Glomerular visceral epithelial cell (primary cell): ENCODE measurements around the gene C1QTNF12.
"Not testable (repeated sequence)": the region's sequence is repeated elsewhere in the genome, so short reads cannot be mapped to it uniquely, and the experiment has no call there.

Experiments used
- DNase-seq: peaks from one replicate; pipeline ENCODE4 v3.0.0-alpha.2; 2016; ENCODE audit errors: extremely low spot score

C1QTNF12 gene

GRCh38 chr1:1259540-1259939, 13.0 kb upstream of the C1QTNF12 start:
- no peak for DNase-seq

GRCh38 chr1:1259119-1259488, 12.6 kb upstream of the C1QTNF12 start:
- no peak for DNase-seq

- DNase-seq = no peak
Observed at GRCh38 chr1:1256956-1257871, 10.7 kb upstream of the C1QTNF12 start.

DNA sequence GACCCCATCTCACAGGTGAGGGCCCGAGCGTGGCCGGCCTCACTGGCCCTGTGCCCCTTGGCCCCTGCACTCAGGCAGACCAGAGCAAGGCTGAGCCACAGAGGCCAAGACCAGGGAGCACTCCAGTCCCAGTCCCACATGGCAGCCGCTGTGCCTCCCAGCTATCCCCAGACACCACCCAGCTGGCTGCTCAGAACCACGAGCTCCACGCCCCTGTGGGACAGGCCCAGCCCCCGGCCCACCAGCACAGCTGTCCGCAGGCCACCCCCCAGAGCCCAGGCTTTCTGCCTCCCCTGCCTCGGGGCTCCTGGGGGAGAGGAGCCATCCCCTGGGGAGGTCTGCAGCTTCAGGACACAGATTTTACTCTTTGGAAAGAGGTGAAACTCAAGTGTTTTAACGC, 9.1 kb upstream of the C1QTNF12 start:
- no peak for DNase-seq

DNA sequence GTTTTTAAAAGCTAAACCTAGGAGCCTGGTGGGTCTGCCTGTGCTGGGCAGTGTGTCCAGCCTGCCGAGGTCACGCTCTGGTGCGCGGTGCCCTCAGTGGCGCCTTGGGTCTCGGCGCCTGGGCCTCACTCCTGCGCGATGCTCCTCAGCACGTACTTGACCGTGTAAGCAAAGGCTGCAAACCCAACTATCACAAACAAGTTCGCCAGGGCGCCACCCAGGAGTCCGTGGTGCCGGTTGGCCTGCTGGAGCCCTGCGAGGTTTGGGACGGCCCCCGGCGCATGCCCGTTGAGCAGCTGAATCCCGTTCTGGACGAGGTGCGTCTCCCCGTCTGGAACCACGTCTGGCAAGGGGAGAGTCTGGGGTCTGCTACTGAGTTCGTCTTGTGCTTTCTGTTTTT, 8.6 kb upstream of the C1QTNF12 start:
- DNase-seq = no peak

DNA sequence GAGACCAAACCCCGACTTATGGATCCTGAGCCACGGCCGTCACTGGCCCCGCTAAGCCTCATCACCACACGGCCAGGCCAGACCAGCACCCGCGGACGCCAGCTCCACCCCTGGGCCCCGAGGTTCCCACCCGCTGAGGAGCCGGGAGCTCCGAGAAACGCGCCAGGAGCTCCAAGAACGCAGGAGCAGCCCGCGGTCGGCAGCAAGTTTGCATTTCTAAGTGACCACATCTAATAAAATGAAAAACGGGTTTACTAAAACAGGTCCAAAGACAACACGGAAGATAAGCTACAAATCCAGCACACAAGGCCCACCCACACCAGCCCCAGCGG, 8.1 kb upstream of the C1QTNF12 start:
- no peak for DNase-seq

DNA sequence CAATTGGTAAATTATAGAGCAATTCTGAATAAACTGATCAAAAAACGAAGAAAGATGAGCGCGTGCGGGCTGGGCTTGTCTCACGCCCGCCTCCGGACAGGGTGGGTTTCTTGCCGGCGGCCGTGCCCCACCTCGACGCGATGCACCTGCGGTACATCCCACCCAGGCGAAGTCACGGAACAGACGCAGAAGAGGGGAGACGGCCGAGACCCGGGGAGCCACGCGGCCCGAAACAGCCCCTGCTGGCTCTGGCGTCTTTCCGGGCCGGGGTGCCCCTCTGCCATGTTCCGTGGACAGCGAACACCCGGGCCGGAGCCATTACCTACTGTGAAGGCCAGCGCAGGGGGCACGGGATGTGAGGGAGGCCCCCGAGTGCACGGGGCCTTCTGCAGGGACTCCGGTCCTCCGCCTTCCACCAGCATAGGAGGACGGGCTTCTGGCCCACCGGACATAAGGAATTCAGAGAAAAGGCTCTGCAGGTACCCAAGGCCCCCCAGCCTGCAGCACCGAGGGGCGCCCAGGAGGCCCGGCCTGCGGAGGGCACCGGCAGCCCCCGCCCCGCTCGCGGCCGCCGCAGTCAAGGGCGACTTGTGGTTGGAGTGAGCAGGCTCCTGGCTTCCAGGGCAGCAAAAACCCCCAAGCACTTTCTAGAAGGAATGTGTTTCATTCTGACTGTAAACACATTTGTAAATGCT, 7.6 kb upstream of the C1QTNF12 start:
- no peak for DNase-seq

DNA sequence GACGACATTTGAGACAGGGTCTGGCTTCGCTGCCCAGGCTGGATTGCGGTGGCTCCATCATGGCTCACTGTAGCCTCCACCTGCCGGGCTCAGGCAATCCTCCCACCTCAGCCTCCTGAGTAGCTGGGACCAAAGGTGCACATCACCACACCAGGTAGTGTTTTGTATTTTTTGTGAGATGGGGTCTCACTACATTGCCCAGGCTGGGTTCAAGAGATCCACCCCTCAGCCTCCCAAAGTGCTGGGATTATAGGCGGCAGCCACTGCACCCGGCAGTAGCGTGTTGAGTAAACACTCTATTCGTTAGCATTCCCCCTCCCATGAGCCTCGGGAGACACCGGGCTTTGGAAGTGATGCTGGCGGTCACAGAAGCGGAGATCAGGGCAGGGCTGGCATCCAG, 6.8 kb upstream of the C1QTNF12 start:
- DNase-seq = no peak

- no peak for DNase-seq
Observed at GRCh38 chr1:1250786-1251284, 4.3 kb upstream of the C1QTNF12 start.

GRCh38 chr1:1248009-1248913, 1.7 kb upstream of the C1QTNF12 start:
- DNase-seq = not testable (repeated sequence)

GRCh38 chr1:1247341-1247913, 905 bp upstream of the C1QTNF12 start:
- DNase-seq = no peak

GRCh38 chr1:1245817-1246576, 525 bp downstream of the C1QTNF12 start:
- DNase-seq = no peak

DNA sequence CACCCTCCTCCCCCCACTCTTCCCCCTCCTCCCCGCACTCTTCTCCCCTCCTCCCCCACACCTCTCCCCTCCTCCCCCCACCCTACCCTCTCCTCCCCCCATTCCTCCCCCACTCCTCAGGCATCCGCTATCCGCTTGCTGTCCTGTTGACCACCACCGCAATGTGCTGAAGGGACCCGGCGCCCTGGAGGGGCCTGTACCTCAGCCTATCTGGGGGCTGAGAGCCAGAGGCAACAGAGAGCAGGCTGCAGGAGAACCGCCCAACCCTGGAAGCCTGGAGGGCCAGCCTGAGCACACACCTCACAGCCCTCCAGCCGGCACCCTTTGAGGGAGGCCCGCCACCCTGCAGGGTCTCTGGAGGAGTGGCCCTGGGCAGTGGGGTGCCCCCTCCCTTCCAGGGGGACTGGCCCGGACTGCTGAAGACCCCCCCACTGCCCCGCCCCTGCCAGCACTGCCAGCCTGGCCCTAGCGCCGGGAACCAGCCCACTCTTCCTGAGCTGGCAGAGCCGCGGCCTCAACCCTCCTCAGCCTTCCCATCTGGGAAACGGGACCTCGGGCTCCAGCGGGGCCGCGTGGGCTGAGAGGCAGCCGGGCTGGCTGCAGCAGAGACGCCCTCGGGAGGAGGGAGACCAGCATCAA, 1.2 kb downstream of the C1QTNF12 start:
- no peak for DNase-seq

DNA sequence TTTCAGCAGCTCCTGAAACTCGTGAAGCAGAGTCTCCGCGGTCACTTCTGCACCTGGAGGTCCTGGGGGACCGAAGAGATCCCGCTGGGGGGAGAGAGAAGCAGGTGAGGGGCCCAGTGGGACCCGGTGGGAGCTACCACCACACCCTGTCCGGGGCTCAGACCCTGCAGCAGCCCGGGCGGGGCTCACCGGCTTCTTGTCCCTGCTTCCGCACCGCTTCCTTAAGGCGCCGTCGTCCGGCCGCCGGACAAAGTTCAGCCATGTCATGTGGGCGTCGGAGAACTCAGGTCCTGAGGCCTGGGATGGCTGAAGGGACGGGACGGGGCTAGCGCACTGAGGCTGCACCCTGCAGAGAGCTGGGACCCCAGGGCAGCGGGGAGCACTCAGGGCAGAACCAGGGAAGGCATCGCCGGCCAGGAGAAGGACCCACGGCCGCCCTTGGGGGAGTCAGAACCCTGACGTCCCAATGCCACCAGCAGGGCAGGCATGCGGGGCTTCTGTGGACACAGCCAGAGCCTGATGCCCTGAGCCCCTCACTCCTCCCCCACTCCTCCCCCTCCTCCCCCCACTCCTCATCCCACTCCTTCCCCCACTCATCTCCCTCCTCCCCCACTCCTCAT, 2.2 kb downstream of the C1QTNF12 start:
- no peak for DNase-seq

- DNase-seq = no peak
Observed at GRCh38 chr1:1243807-1244191, 2.7 kb downstream of the C1QTNF12 start.

DNA sequence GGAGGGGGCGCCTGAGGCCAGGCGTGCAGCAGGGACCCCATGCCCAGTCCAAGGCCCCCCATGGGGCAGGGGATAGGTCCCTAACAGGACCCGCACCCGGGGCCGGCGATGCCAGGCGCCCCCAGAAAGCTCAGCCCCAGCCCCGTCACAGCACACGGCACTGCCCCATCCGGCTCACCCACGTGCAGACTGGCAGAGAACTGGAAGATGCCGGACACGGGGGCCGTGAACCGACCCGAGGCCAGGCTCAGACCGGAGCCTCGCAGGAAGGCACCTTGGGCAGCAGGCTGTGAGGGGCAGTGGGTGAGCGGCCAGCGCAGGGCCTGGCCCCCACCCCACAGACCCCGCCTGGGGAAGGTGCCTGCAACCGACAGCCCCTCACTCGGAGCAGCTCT, 3.3 kb downstream of the C1QTNF12 start:
- DNase-seq = no peak

- DNase-seq = no peak
Observed at GRCh38 chr1:1242461-1243265, 3.9 kb downstream of the C1QTNF12 start.

- no peak for DNase-seq
Observed at GRCh38 chr1:1241588-1242219, 4.8 kb downstream of the C1QTNF12 start.
